GM19193 (cell line): ENCODE data around the gene DAB1.

ENCODE experiments used
- POLR2A ChIP-seq: IDR thresholded peaks from 4 replicates; pipeline ENCODE4 v1.6.1; 2011; ENCODE audit not compliant: insufficient read depth, insufficient read length; ENCODE audit errors: extremely low read depth

DAB1 gene

DNA sequence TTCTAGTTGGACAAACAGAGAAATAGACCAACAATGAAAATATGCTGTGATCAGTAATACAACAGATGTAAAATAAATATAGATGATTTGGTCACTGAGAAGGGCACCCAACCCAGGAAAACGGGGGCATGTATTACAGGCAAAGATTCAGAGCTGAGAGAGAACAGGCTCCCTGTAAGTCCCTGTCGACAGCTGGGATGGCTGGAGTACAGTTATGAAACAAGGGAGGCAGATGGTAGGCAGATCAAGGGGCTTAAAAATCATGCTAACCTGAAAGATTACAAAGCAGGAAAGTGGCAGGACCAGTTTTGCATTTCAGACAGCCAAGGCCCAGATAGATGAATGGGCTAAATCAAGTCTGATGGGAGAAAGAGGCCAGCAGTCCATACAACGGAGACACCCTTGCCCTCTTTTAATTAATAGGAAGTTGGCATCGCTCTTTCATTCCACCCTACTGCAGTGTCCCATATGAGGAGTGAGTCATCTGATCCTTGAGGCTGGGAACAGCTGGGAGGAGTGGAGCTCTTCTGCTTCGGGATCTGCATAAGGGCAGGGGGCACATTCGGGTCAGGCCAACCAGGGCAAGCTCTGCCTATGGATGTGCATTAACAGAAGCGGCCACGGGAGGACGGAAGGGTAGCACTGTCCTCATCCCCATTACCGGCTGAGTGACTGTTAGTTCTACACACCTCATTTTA, 171.1 kb downstream of the DAB1 start:
- no peak for TF ChIP-seq POLR2A

DNA sequence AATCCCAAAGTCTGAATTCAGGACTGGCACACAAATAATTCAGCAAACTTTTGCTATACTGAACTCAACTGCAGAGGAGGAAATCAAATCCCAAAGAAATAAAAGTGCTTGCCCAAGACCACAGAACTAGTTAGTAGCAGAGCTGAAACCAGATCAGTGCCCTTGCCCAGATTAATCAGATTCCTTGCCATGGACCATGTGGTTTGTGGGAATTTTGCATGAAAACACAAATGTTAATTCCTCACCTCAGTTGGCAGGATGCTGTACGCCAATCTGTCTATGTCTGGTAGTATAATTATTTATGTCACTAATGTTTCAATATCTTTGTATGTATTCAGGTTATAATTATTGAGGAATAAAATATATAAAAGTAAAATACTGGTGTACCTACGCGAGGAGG, 173.8 kb downstream of the DAB1 start:
- no peak for TF ChIP-seq POLR2A

- TF ChIP-seq POLR2A: no peak
Observed at GRCh38 chr1:57249511-57249910, 174.3 kb downstream of the DAB1 start.

GRCh38 chr1:57248830-57249229, 175.0 kb downstream of the DAB1 start:
- TF ChIP-seq POLR2A: no peak

DNA sequence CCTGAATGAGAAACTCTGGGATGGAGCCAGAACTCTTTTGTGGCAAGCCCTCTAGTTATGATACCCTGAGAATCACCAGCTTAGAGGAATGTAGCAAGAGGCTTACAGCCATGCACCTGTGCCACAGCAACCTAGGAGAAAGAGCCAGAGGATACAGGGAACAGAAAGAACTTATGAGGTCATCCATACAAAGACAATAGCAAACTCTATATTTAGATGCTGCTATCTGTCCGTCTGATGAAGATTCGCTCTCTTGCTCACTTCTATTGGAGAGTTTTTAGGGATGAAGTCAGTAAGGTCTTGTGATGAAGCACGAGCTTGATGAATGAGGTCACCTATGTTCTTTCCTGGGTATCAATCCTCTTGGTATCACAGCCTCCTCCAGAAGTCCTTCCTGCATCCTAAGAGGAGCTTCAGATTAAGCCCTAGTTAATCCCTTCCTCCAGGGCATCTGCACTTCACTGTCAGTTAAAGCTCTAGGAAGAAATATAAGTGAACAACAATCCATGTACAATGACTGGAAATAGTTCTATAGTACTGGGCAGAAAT, 185.6 kb downstream of the DAB1 start:
- no peak for TF ChIP-seq POLR2A

- TF ChIP-seq POLR2A: no peak
Observed at GRCh38 chr1:57235730-57236510, 187.9 kb downstream of the DAB1 start.

GRCh38 chr1:57234459-57234858, 189.4 kb downstream of the DAB1 start:
- no peak for TF ChIP-seq POLR2A

- no peak for TF ChIP-seq POLR2A
Observed at GRCh38 chr1:57232500-57232899, 191.4 kb downstream of the DAB1 start.

DNA sequence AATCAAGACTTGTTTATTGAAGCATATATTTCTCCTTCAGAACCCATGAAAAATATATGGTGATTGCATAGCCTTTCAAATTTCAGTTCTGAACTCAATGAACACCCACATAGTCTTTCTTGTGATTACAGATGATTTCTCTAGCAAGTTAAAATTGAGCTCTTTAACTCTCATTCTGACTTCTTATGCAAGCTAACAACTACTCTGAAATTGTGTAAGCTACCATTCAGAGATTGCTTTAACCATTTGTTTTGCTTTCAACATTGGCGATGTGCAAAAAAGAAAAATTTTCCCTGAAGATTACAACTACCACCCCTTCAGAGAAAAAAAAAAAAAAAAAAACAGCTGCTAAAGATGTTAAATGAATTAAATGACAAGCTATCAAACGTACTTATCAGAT, 193.9 kb downstream of the DAB1 start:
- no peak for TF ChIP-seq POLR2A

GRCh38 chr1:57229076-57229475, 194.8 kb downstream of the DAB1 start:
- TF ChIP-seq POLR2A: no peak

DNA sequence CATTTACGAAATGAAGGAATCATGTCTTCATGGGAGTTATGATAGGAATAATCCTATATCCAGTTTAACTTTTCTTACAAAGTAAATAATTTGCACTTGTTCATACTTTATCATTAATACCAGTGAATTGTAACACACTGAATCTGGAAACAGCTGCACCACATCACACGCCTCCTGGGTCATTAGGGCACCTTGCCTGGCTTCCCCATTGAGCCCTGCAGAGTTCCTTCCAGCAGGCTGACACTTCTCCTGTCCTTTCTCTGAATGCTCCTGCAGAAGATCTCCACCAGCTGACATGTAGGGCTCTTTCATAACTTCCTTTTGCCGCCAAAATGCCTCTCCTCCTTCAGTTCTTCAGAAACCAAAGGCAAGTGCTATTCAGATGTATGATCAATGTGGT, 201.1 kb downstream of the DAB1 start:
- no peak for TF ChIP-seq POLR2A

- TF ChIP-seq POLR2A: no peak
Observed at GRCh38 chr1:57222307-57222706, 201.6 kb downstream of the DAB1 start.

GRCh38 chr1:57218487-57219079, 205.3 kb downstream of the DAB1 start:
- TF ChIP-seq POLR2A: no peak

GRCh38 chr1:57217905-57218304, 206.0 kb downstream of the DAB1 start:
- TF ChIP-seq POLR2A: no peak

DNA sequence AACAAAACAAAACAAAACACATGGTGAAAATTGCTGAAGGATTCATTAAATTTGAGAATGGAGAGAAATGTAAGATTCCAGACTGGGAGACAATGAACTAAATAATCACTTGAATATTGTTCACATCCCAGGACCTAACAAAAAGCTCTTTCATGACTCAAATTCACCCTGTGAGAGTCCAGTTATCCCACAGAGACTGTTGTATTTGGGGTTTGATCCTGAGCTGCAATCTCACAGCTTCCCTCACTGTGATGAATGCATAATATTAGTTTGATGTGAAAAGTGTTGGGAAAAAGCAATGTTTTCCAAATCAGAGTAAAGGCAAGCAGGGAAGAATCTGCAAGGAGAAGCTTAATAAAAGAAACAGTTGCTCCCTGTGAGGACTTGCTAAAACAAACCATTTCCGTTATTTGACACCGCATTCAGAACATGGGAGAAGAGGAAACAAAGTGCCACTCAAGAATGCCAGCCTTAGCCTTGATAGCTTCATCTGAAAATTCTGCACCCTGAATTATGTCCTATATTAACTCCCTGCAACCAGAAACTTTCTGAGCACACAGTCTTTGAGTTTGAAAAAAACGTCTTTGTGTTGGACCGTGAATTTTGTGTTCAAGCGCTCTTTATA, 208.8 kb downstream of the DAB1 start:
- TF ChIP-seq POLR2A: no peak
